Lung (tissue), 12 donors: Measurements from ENCODE around the gene CCDC40. TPM values are rescaled to one million over a fixed set of nuclear protein-coding genes. Genes with fewer than 3 reads are reported as not detected.

Experiments
- ATAC-seq: fragments of 200-7000 bp; cut with Tn5 transposase; one replicate; pipeline ENCODE4 v1.9.1; 2020; ENCODE audit warnings: moderate number of reproducible peaks; ENCODE audit not compliant: insufficient read depth, low FRiP score
- DNase-seq, 3 donors: peaks; one replicate each; pipeline ENCODE4 v3.0.0-alpha.2; 2013 to 2017
- H3K27ac ChIP-seq, 2 donors: one replicate each; pipeline ENCODE4 v1.5.1; 2013; ENCODE audit warnings: mild to moderate bottlenecking in 2 of 2, moderate library complexity in 2 of 2, control low read depth in 1 of 2, inconsistent platforms in 1 of 2, low read depth in 1 of 2, low read length in 1 of 2
- H3K27me3 ChIP-seq, 3 donors: one replicate each; pipeline ENCODE4 v1.5.1; 2013; ENCODE audit warnings: low read length in 2 of 3; ENCODE audit not compliant: control insufficient read depth in 3 of 3, insufficient read depth in 3 of 3
- H3K36me3 ChIP-seq, 4 donors: one replicate each; pipeline ENCODE4 v1.5.1; 2013; ENCODE audit warnings: low read length in 4 of 4, mild to moderate bottlenecking in 1 of 4, moderate library complexity in 1 of 4; ENCODE audit not compliant: control insufficient read depth in 4 of 4, insufficient read depth in 4 of 4
- H3K4me1 ChIP-seq, 5 donors: one replicate each; pipeline ENCODE4 v1.5.1; 2013; ENCODE audit warnings: low read length in 5 of 5, mild to moderate bottlenecking in 2 of 5, moderate library complexity in 1 of 5; ENCODE audit not compliant: control insufficient read depth in 5 of 5, insufficient read depth in 5 of 5
- H3K4me3 ChIP-seq: one replicate; pipeline ENCODE4 v1.5.1; 2013; ENCODE audit warnings: mild to moderate bottlenecking, control low read depth, moderate library complexity
- H3K9ac ChIP-seq, 2 donors: one replicate each; pipeline ENCODE4 v1.5.1; 2013; ENCODE audit warnings: low read length in 2 of 2, control low read depth in 1 of 2; ENCODE audit not compliant: insufficient read depth in 1 of 2
- H3K9me3 ChIP-seq, 4 donors: one replicate each; pipeline ENCODE4 v1.5.1; 2013; ENCODE audit warnings: low read length in 3 of 4, mild to moderate bottlenecking in 1 of 4, moderate library complexity in 1 of 4; ENCODE audit not compliant: control insufficient read depth in 4 of 4, insufficient read depth in 3 of 4
- CTCF ChIP-seq: IDR thresholded peaks from 2 replicates; pipeline ENCODE4 v1.5.1; 2012; ENCODE audit warnings: mild to moderate bottlenecking; ENCODE audit errors: control extremely low read depth, extremely low read depth
- WGBS, 2 donors: extraction: QIAGEN DNeasy Blood & Tissue Kit; methylation state at CpG; one replicate each; pipeline ENCODE4 v1.1.7; 2013; 5-methylcytosine and 5-hydroxymethylcytosine counted together
- polyA plus RNA-seq, 2 donors: library from polyadenylated mRNA; stranded (reverse); fragments of 200-250 nt; gene quantifications; one replicate each; pipeline ENCODE4 v1.2.1, GENCODE V29; 2013
- total RNA-seq, 2 donors: library from RNA; depleted of rRNA in 1 of 2; stranded (reverse); fragments of >200 nt in 1 of 2; gene quantifications; one replicate each; pipeline ENCODE4 v1.2.1, GENCODE V29; 2014 to 2021
- donor health status: control.
- donor health status: control.
- donor health status: Bipolar disorder and iron deficiency.
- donor health status: healthy.
- donor health status: DM: yes; HTN: yes; CAD: no.

CCDC40 gene
- total and polyA plus RNA-seq, 4 donors: 6.0 to 34.5 (median 7.3) TPM

GRCh38 chr17:80067393-80067986, 31.0 kb downstream of the CCDC40 start:
- H3K9ac ChIP-seq: no peak overlapping the region
- H3K27me3 ChIP-seq: no peaks in the 10 kb centered on the region
- no peak overlapping the region for H3K4me3 ChIP-seq
- ATAC-seq (no peak), DNase-seq (no peak)
- H3K27ac ChIP-seq: no peak overlapping the region
- peaks cover 0 to 27% (median 9%) of the 10 kb centered on the region in 5 donors for H3K4me1 ChIP-seq
- no peaks in the 10 kb centered on the region for H3K9me3 ChIP-seq
- H3K36me3 ChIP-seq: no peaks in the 10 kb centered on the region
- WGBS, 2 donors: 94% methylated on average over 31 of the region's 31 CpGs
- TF ChIP-seq CTCF: no peak

- H3K4me3 ChIP-seq: no peak overlapping the region
- H3K27ac ChIP-seq: peak overlapping the region in 1 of 2 donors; percentile 76
- peak; percentile 57 to 74 (median 62) for DNase-seq
- WGBS, 2 donors: 60 to 74% methylated on average over 23 of the region's 23 CpGs
- no peaks in the 10 kb centered on the region for H3K36me3 ChIP-seq
- peaks cover 0 to 27% (median 9%) of the 10 kb centered on the region in 5 donors for H3K4me1 ChIP-seq
- no peak overlapping the region for H3K9ac ChIP-seq
- no peaks in the 10 kb centered on the region for H3K9me3 ChIP-seq
- TF ChIP-seq CTCF: no peak
- H3K27me3 ChIP-seq: no peaks in the 10 kb centered on the region
- no peak for ATAC-seq
These were observed 32.1 kb downstream of the CCDC40 start for GRCh38 chr17:80068301-80069222.

GRCh38 chr17:80070375-80071115, 34.1 kb downstream of the CCDC40 start:
- Histone ChIP-seq H3K4me3 (no peak overlapping the region), H3K27me3 (no peaks in the 10 kb centered on the region), H3K4me1 (peaks cover 0 to 27% (median 9%) of the 10 kb centered on the region in 5 donors), H3K36me3 (no peaks in the 10 kb centered on the region), H3K9ac (peak overlapping the region in 1 of 2 donors; percentile 87), H3K27ac (peak overlapping the region; percentile 45 to 87), H3K9me3 (no peaks in the 10 kb centered on the region)
- ATAC-seq (no peak), DNase-seq (no peak)
- TF ChIP-seq CTCF: no peak
- WGBS, 2 donors: 67 to 81% methylated on average over 15 of the region's 15 CpGs
